Esophagus squamous epithelium (tissue), 5 donors: ENCODE data around the gene TSPYL4. TPM values are rescaled to one million over a fixed set of nuclear protein-coding genes. Genes with fewer than 3 reads are reported as not detected.

Source experiments
- DNase-seq: peaks from one replicate; lab custom pipeline; 2025; lab: John Stamatoyannopoulos, UW
- H3K27ac ChIP-seq, 4 donors: fragments of 200-600 bp; sonication (generic); one replicate each; pipeline ENCODE4 v1.5.1; 2016 to 2019; ENCODE audit warnings: mild to moderate bottlenecking in 1 of 4
- H3K27me3 ChIP-seq, 4 donors: fragments of 200-600 bp; sonication (generic); 1 replicate in 3 of 4; 2 replicates in 1 of 4; pipeline versions ENCODE4 v1.5.1 to v1.6.0; 2017 to 2021; ENCODE audit warnings: antibody characterized with exemption in 1 of 4
- H3K36me3 ChIP-seq, 3 donors: fragments of 200-600 bp; sonication (generic); one replicate each; pipeline ENCODE4 v1.5.1; 2016 to 2019
- H3K4me1 ChIP-seq, 3 donors: fragments of 200-600 bp; sonication (generic); one replicate each; pipeline ENCODE4 v1.5.1; 2017 to 2019
- H3K4me3 ChIP-seq, 4 donors: fragments of 200-600 bp; sonication (generic); 1 replicate in 3 of 4; 2 replicates in 1 of 4; pipeline ENCODE4 v1.5.1; 2016 to 2019; ENCODE audit warnings: mild to moderate bottlenecking in 2 of 4, moderate library complexity in 1 of 4
- H3K9me3 ChIP-seq, 3 donors: fragments of 200-600 bp; sonication (generic); one replicate each; pipeline ENCODE4 v1.5.1; 2016 to 2019
- CTCF ChIP-seq, 6 experiments: fragments of 450-650 bp in 4 of 6; fragments of 200-600 bp in 2 of 6; sonication (generic) in 2 of 6; IDR thresholded peaks; one replicate each; pipeline ENCODE4 v1.5.1; 2016 to 2019; ENCODE audit warnings: antibody characterized with exemption in 6 of 6, mild to moderate bottlenecking in 4 of 6, moderate library complexity in 4 of 6
- POLR2A ChIP-seq, 4 donors: fragments of 450-650 bp; IDR thresholded peaks; one replicate each; pipeline ENCODE4 v1.6.1; 2017; ENCODE audit warnings: antibody characterized with exemption in 4 of 4, mild to moderate bottlenecking in 4 of 4, moderate library complexity in 3 of 4
- WGBS, 2 donors: methylation state at CpG; one replicate each; pipeline ENCODE4 v1.1.5; 2018; 5-methylcytosine and 5-hydroxymethylcytosine counted together
- intact Hi-C: fragments of 100-400 bp; cut with DNase I; formaldehyde crosslinking; loops from one replicate; pipeline ENCODE4 v1.15.0; 2022
- total RNA-seq, 4 donors: library from RNA; depleted of rRNA; stranded (reverse); fragments of >200 nt; gene quantifications; one replicate each; pipeline ENCODE4 v1.1.0, GENCODE V29; 2016
- donor health status: DM: yes; HTN: yes; CAD: no.

TSPYL4 gene
- total RNA-seq, 4 donors from 2014 or later, result 2.8 to 11.8 (median 6.3) TPM

DNA sequence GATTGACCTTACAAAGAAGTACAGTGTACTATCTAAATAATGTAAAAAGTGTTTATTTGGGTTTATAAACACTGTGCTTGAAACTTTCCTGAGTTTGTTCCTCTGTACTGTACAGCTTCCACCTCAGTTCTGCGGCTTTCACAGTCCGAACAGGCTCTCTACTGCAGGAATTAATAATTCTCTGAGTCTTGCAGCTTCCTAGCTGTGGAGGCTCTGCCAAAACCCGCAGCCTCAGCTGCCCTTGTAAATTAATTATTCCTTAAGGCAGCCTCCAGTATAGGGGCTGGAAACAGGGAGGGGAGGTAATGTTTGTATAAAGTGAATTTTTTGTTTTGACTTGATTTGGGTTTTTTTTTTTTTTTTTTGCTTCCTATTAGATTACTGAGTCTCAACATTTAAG lies 19.2 kb downstream of the TSPYL4 start:
- no peaks in the 10 kb centered on the region for H3K9me3 ChIP-seq
- WGBS, 2 donors, result 72 to 79% methylated on average over 3 of the region's 3 CpGs
- H3K4me3 ChIP-seq, result no peak overlapping the region
- no peak for DNase-seq
- intact Hi-C loops, result no loop called here
- peaks cover 0 to 32% (median 4%) of the 10 kb centered on the region in 3 donors for H3K36me3 ChIP-seq
- no peaks in the 10 kb centered on the region for H3K4me1 ChIP-seq
- no peak for TF ChIP-seq CTCF (IDR thresholded peaks at IDR 0.05)
- no peak for TF ChIP-seq POLR2A (IDR thresholded peaks at IDR 0.05)
- H3K27me3 ChIP-seq, result no peaks in the 10 kb centered on the region
- no peak overlapping the region for H3K27ac ChIP-seq

- TF ChIP-seq CTCF (IDR thresholded peaks at IDR 0.05), result no peak
- TF ChIP-seq POLR2A (IDR thresholded peaks at IDR 0.05), result no peak
- H3K27ac ChIP-seq, result no peak overlapping the region
- 78 to 89% methylated on average over 16 to 17 of the region's 17 CpGs for WGBS, 2 donors
- intact Hi-C loops, result no loop called here
- no peaks in the 10 kb centered on the region for H3K27me3 ChIP-seq
- no peaks in the 10 kb centered on the region for H3K4me1 ChIP-seq
- H3K36me3 ChIP-seq, result peaks cover 0 to 9% (median 0%) of the 10 kb centered on the region in 3 donors
- DNase-seq, result no peak
- H3K4me3 ChIP-seq, result peak overlapping the region in 3 of 4 donors; percentile 11 to 47 (median 17)
- H3K9me3 ChIP-seq, result no peaks in the 10 kb centered on the region
Observed at GRCh38 chr6:116229287-116229913, 24.5 kb downstream of the TSPYL4 start.

GRCh38 chr6:116223355-116223754 lies 30.5 kb downstream of the TSPYL4 start:
- intact Hi-C loops, result no loop called here
- TF ChIP-seq POLR2A (IDR thresholded peaks at IDR 0.05), result no peak
- TF ChIP-seq CTCF (IDR thresholded peaks at IDR 0.05), result no peak
- Histone ChIP-seq H3K4me3 (no peak overlapping the region), H3K27me3 (no peaks in the 10 kb centered on the region), H3K36me3 (peaks cover 0 to 28% (median 0%) of the 10 kb centered on the region in 3 donors), H3K9me3 (no peaks in the 10 kb centered on the region), H3K27ac (no peak overlapping the region), H3K4me1 (no peaks in the 10 kb centered on the region)
- 87 to 88% methylated on average over 3 of the region's 3 CpGs for WGBS, 2 donors
- no peak for DNase-seq

GRCh38 chr6:116221911-116222310 lies 32.0 kb downstream of the TSPYL4 start:
- TF ChIP-seq POLR2A (IDR thresholded peaks at IDR 0.05) (no peak), CTCF (IDR thresholded peaks at IDR 0.05) (no peak)
- H3K9me3 ChIP-seq, result no peaks in the 10 kb centered on the region
- no peaks in the 10 kb centered on the region for H3K27me3 ChIP-seq
- peaks cover 0 to 28% (median 0%) of the 10 kb centered on the region in 3 donors for H3K36me3 ChIP-seq
- H3K4me3 ChIP-seq, result no peak overlapping the region
- DNase-seq, result no peak
- intact Hi-C loops, result no loop called here
- no peak overlapping the region for H3K27ac ChIP-seq
- no peaks in the 10 kb centered on the region for H3K4me1 ChIP-seq
- WGBS, 2 donors, result 89 to 97% methylated on average over 2 of the region's 2 CpGs

DNA sequence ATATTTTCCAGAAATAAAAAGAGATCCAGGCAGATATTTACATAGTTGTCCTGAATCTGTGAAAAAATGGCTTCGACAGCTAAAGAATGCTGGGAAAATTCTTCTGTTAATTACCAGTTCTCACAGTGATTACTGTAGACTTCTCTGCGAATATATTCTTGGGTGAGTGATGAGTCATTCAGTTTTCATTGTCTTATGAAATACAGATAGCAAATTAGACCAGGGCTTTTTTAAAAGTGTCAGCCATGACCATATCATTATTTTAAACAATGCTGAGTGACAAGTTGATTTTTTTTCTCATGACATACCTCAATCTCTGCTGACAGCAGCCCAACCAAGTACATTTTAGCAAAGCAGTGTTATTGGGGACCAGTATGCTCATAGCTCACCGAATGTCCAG lies 32.8 kb downstream of the TSPYL4 start:
- no peaks in the 10 kb centered on the region for H3K9me3 ChIP-seq
- 64 to 66% methylated on average over 3 of the region's 3 CpGs for WGBS, 2 donors
- H3K27ac ChIP-seq, result no peak overlapping the region
- no peaks in the 10 kb centered on the region for H3K27me3 ChIP-seq
- peaks cover 0 to 28% (median 0%) of the 10 kb centered on the region in 3 donors for H3K36me3 ChIP-seq
- no peak for DNase-seq
- H3K4me1 ChIP-seq, result no peaks in the 10 kb centered on the region
- intact Hi-C loops, result no loop called here
- TF ChIP-seq CTCF (IDR thresholded peaks at IDR 0.05), result no peak
- no peak for TF ChIP-seq POLR2A (IDR thresholded peaks at IDR 0.05)
- H3K4me3 ChIP-seq, result no peak overlapping the region
